Activated B cell treated with CpG ODN at 0.5 μM for 24 hours (primary cell): Measurements from ENCODE around the gene RPL22. TPM values are rescaled to one million over a fixed set of nuclear protein-coding genes. Genes with fewer than 3 reads are reported as not detected.
A peak's percentile ranks its signal among the peaks of the same experiment; 100 is the strongest.

Source experiments
- ATAC-seq: fragments of 200-7000 bp; cut with Tn5 transposase; one replicate; pipeline ENCODE4 v1.10.0; 2021; ENCODE audit warnings: low read depth, mild to moderate bottlenecking, moderate library complexity
- CTCF ChIA-PET: fragments of 350-600 bp; sonication (Branson Sonifier 250); formaldehyde crosslinking; loops from one replicate; lab custom pipeline; 2021; ENCODE audit warnings: antibody characterized with exemption; lab: Charles Lee
- POLR2A ChIA-PET: fragments of 350-600 bp; sonication (Branson Sonifier 250); formaldehyde crosslinking; loops from one replicate; lab custom pipeline; 2021; ENCODE audit warnings: antibody characterized with exemption; lab: Charles Lee
- DNase-seq: peaks from one replicate; pipeline ENCODE4 v3.0.0; 2022
- H3K27ac Mint-ChIP-seq: one replicate; pipeline ENCODE4 v1.8.0; 2020; ENCODE audit warnings: mixed read lengths
- H3K27me3 Mint-ChIP-seq: one replicate; pipeline ENCODE4 v1.8.0; 2021; ENCODE audit warnings: mixed read lengths
- H3K36me3 Mint-ChIP-seq: one replicate; pipeline ENCODE4 v1.8.0; 2021; ENCODE audit warnings: low read depth, mixed read lengths
- H3K4me1 Mint-ChIP-seq: one replicate; pipeline ENCODE4 v1.8.0; 2021; ENCODE audit warnings: mixed read lengths
- H3K4me3 Mint-ChIP-seq: one replicate; pipeline ENCODE4 v1.8.0; 2020; ENCODE audit warnings: mild to moderate bottlenecking, mixed read lengths
- H3K9me3 Mint-ChIP-seq: one replicate; pipeline ENCODE4 v1.8.0; 2020; ENCODE audit warnings: mixed read lengths
- intact Hi-C: fragments of 100-400 bp; cut with micrococcal nuclease; formaldehyde crosslinking; loops from one replicate; pipeline ENCODE4 v1.15.1; 2024
- total RNA-seq: library from RNA; stranded (reverse); gene quantifications from 2 replicates; pipeline ENCODE4 v1.2.3, GENCODE V29; 2022
- TF ChIP-seq, protein P1 (sequence below): fragments of 200-600 bp; IDR thresholded peaks from one replicate; pipeline ENCODE4 v1.8.0; 2022; ENCODE audit warnings: antibody characterized with exemption, mild to moderate bottlenecking

The RPL22 gene
- total RNA-seq, 1 donor from 2014 or later = 621 TPM

- Mint-ChIP-seq H3K9me3 (no peaks in the 10 kb centered on the region), H3K27ac (no peak overlapping the region), H3K4me1 (peaks cover 12% of the 10 kb centered on the region), H3K4me3 (no peak overlapping the region), H3K27me3 (peaks cover 28% of the 10 kb centered on the region), H3K36me3 (no peaks in the 10 kb centered on the region)
- intact Hi-C loops = no loop called here
- ChIA-PET POLR2A (no interaction called here), CTCF (interaction anchor here (1.1 kb wide), 1 partner anchor 35 kb away, joined by 3 read pairs; no protein-coding TSS in a partner anchor)
- ATAC-seq (no peak), DNase-seq (no peak)
- TF ChIP-seq, protein P1, sequence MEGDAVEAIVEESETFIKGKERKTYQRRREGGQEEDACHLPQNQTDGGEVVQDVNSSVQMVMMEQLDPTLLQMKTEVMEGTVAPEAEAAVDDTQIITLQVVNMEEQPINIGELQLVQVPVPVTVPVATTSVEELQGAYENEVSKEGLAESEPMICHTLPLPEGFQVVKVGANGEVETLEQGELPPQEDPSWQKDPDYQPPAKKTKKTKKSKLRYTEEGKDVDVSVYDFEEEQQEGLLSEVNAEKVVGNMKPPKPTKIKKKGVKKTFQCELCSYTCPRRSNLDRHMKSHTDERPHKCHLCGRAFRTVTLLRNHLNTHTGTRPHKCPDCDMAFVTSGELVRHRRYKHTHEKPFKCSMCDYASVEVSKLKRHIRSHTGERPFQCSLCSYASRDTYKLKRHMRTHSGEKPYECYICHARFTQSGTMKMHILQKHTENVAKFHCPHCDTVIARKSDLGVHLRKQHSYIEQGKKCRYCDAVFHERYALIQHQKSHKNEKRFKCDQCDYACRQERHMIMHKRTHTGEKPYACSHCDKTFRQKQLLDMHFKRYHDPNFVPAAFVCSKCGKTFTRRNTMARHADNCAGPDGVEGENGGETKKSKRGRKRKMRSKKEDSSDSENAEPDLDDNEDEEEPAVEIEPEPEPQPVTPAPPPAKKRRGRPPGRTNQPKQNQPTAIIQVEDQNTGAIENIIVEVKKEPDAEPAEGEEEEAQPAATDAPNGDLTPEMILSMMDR = no peak
These were observed 39.9 kb upstream of the RPL22 start for GRCh38 chr1:6239213-6239752.

GRCh38 chr1:6237093-6237492 is 37.7 kb upstream of the RPL22 start:
- TF ChIP-seq, protein P1 = no peak
- peaks cover 24% of the 10 kb centered on the region for H3K27me3 Mint-ChIP-seq
- H3K27ac Mint-ChIP-seq = no peak overlapping the region
- ChIA-PET CTCF (interaction anchor here (0.6 to 1.8 kb wide), 2 partner anchors 10 to 150 kb away, joined by 3 to 5 read pairs; no protein-coding TSS in a partner anchor), POLR2A (no interaction called here)
- peaks cover 16% of the 10 kb centered on the region for H3K4me1 Mint-ChIP-seq
- peaks cover 20% of the 10 kb centered on the region for H3K36me3 Mint-ChIP-seq
- no peak for ATAC-seq
- no peaks in the 10 kb centered on the region for H3K9me3 Mint-ChIP-seq
- DNase-seq = no peak
- peak overlapping the region; percentile 32 for H3K4me3 Mint-ChIP-seq
- intact Hi-C loops = loop anchor here (2.0 kb wide), 1 partner anchor 244 kb away; the partner anchor contains the start of gene NPHP4

- peaks cover 8% of the 10 kb centered on the region for H3K4me1 Mint-ChIP-seq
- no peak for ATAC-seq
- H3K4me3 Mint-ChIP-seq = peak overlapping the region; percentile 90
- ChIA-PET POLR2A (interaction anchor here (0.6 to 1.5 kb wide), 8 partner anchors 9 to 626 kb away, joined by 3 to 4 read pairs (median 3); no protein-coding TSS in a partner anchor), CTCF (no interaction called here)
- DNase-seq = no peak
- no peak overlapping the region for H3K27ac Mint-ChIP-seq
- intact Hi-C loops = loop anchor here (1.0 kb wide), 1 partner anchor 36 kb away; the partner anchor contains the start of gene RPL22
- H3K27me3 Mint-ChIP-seq = peaks cover 14% of the 10 kb centered on the region
- TF ChIP-seq, protein P1 = no peak
- H3K36me3 Mint-ChIP-seq = peaks cover 34% of the 10 kb centered on the region
- H3K9me3 Mint-ChIP-seq = no peaks in the 10 kb centered on the region
These were observed 35.9 kb upstream of the RPL22 start for GRCh38 chr1:6235296-6235677.

- CTCF ChIA-PET = no interaction called here
- Mint-ChIP-seq H3K4me3 (peak overlapping the region; percentile 90), H3K9me3 (no peaks in the 10 kb centered on the region), H3K36me3 (peaks cover 36% of the 10 kb centered on the region), H3K4me1 (peaks cover 8% of the 10 kb centered on the region), H3K27me3 (peaks cover 10% of the 10 kb centered on the region), H3K27ac (no peak overlapping the region)
- POLR2A ChIA-PET = interaction anchor here (0.6 to 1.0 kb wide), 4 partner anchors 9 to 627 kb away, joined by 3 to 4 read pairs (median 3); no protein-coding TSS in a partner anchor
- DNase-seq (no peak), ATAC-seq (no peak)
- intact Hi-C loops = loop anchor here (1.0 kb wide), 1 partner anchor 35 kb away; the partner anchor contains the start of gene RPL22
- TF ChIP-seq, protein P1 = no peak
These were observed 35.3 kb upstream of the RPL22 start for GRCh38 chr1:6234502-6235295.

- intact Hi-C loops = no loop called here
- Mint-ChIP-seq H3K9me3 (no peaks in the 10 kb centered on the region), H3K4me3 (no peak overlapping the region), H3K36me3 (peaks cover 36% of the 10 kb centered on the region), H3K27ac (no peak overlapping the region), H3K27me3 (no peaks in the 10 kb centered on the region), H3K4me1 (peaks cover 8% of the 10 kb centered on the region)
- TF ChIP-seq, protein P1 = no peak
- CTCF ChIA-PET = no interaction called here
- POLR2A ChIA-PET = no interaction called here
- ATAC-seq (no peak), DNase-seq (no peak)
These were observed 34.0 kb upstream of the RPL22 start for GRCh38 chr1:6233376-6233775.
